ENCODE data around the gene LRRC14B.
"Not testable (repeated sequence)": the region's sequence is repeated elsewhere in the genome, so short reads cannot be mapped to it uniquely, and the experiment has no call there.

Gene LRRC14B

GRCh38 chr5:160921-161802 lies 30.1 kb upstream of the LRRC14B start:
- DNase-seq = no peak

DNA sequence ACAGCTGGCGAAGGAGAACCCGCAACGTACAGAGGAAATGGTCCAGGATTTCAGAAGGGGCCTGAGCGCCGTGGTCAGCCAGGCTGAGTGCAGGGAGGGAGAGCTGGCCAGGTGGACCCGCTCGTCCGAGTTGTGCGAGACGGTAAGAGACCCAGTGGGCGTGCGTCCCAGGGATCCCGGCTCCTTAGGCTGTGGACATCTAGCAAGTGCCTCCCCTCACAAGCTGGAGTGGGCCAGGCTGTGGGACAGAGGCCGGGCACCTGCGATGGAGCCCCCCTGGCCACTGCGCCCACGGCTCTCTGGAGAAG lies 29.5 kb upstream of the LRRC14B start:
- DNase-seq = no peak

DNA sequence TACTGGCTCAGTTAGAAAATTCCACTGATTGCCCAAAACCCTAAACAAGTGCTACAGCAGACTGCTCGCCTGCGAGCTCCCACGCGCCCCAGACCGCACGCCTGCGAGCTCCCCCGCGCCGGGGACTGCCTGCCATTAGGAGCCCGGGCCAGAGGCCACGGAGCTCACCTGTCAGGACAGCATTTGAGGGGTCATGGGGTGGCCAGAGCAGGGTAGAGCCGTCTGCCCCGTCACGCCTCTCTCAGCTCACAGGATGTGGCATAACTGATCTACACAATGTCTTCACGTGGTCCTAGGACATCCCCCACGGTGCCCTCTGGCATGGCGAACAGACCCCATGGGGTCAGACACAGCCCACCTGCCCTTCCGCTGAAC lies 29.1 kb upstream of the LRRC14B start:
- DNase-seq = no peak

DNA sequence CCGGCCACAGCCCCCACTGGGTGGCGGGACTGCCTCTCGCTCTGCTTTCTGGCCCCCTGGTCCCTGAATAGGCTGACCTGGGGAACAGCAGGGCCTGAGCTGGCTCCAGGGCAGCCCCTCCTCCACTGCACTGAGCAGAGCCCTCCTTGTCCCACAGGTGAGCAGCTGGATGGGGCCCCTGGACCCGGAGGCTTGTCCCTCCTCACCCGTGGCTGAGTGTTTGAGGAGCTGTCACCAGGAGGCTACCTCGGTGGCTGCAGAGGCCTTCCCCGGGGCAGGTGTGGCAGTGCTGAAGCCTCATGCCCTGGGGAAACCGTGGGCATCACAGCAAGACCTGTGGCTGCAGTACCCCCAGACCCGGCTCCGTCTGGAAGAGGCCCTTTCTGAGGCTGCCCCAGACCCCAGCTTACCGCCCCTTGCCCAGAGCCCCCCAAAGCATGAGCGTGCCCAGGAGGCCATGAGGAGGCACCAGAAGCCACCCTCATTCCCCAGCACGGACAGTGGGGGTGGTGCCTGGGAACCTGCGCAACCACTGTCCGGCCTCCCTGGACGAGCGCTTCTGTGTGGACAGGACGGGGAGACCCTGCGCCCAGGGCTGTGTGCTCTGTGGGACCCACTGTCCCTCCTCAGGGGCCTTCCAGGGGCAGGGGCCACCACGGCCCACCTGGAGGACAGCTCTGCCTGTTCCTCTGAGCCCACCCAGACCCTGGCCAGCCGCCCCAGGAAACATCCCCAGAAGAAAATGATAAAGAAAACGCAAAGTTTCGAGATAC lies 28.5 kb upstream of the LRRC14B start:
- no peak for DNase-seq

- no peak for DNase-seq
These were observed 28.0 kb upstream of the LRRC14B start for GRCh38 chr5:163338-163620.

GRCh38 chr5:163841-164240 lies 27.5 kb upstream of the LRRC14B start:
- no peak for DNase-seq

DNA sequence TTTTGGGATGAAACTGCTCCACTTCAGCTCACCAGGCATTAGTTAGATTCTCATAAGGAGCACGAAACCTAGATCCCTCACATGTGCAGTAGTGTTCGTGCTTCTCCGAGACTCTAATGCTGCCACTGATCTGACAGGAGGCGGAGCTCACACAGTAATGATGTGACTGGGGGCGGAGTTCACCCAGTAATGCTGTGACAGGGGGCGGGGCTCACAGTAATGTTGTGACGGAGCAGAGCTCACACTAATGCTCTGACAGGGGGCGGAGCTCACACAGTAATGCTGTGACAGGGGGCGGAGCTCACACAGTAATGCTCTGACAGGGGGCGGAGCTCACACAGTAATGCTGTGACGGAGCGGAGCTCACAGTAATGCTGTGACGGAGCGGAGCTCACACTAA lies 27.1 kb upstream of the LRRC14B start:
- DNase-seq = no peak

GRCh38 chr5:164783-165182 lies 26.5 kb upstream of the LRRC14B start:
- not testable (repeated sequence) for DNase-seq

DNA sequence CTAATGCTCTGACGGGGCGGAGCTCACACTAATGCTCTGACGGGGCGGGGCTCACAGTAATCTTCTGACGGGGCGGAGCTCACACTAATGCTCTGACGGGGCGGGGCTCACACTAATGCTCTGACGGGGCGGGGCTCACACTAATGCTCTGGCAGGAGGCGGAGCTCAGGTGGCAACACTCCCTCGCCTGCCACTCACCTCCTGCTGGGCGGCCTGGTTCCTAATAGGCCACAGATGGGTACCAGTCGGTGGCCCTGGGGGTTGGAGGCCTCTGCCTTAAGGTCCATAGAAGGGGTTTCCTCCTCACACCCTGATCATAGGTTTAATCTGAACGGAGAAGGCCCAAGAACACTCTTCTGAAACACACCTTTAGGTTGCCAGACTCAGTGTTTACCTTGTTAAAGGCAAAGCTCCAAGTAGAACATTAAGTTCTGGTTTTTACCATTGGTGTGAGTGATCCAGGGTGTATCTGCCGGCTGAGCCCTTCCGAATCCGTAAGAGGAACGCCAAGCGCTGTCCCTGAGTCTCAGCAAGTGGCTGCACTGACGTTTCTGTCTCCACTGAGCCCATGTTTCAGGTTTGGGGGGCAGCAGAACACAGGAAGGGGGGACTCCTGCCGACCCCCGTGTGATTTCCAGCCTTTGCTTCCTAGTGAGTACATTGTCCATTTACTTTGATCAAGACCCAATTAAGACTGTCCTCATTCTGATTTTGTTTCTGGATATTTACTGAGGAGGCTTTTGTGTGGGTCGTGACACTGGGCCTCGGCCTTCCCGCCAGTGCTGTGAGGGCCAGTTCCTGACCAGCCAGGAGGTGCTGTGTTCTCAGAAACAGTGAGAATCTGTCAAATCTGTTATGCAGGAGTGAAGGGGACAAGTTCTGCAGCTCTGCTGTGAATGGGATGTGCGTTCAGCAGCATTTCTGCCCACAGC lies 24.6 kb upstream of the LRRC14B start:
- DNase-seq = no peak

DNA sequence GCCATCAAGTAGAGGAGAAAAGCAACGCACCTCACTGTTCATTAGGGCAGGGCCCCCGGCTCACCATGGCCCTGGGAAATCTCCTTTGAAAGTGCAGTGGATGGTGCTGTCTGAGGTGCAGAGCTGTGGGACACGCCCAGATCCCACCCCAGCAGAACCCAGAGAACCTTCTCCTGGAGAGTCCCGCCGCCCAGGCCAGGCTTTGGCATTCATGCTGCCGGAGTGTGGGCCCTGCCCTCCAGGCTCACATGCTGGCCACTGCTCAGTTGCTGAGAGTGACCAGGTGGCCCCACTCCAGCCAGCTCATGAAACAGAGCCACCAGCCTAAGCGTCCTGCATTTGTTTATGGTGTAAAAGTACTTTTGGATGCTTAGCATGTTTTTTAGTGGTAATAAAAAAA lies 23.8 kb upstream of the LRRC14B start:
- DNase-seq = no peak

GRCh38 chr5:167982-168660 lies 23.2 kb upstream of the LRRC14B start:
- DNase-seq = no peak

- DNase-seq = no peak
These were observed 22.1 kb upstream of the LRRC14B start for GRCh38 chr5:169071-169727.

GRCh38 chr5:169728-170094 lies 21.6 kb upstream of the LRRC14B start:
- DNase-seq = no peak

GRCh38 chr5:170971-171800 lies 20.1 kb upstream of the LRRC14B start:
- DNase-seq = no peak

DNA sequence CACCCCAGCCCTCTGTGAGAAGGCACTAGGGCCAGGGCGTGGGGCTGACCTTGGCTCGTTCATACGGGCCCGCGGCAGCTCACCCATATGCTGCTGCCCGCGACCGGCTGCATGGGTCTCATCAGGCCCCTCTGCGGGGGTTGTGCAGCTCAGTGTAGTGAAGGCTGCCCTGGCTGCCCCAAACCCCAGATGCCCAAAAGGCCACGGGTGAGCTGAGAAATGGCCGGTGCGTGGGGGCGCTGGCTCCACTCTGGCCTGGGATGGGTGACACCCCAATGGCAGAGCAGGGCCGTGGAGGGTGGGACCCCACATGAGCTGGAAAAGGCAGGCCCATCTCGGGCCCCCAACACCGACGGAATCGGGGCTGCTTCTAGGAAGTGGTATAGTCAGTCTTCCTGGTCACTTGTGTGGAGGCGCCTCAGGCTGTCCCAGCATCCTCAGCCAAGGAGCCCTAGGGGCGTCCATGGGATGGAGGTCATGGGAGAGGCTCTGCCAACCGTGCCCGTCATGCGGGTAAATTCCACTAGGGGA lies 19.4 kb upstream of the LRRC14B start:
- DNase-seq = no peak

DNA sequence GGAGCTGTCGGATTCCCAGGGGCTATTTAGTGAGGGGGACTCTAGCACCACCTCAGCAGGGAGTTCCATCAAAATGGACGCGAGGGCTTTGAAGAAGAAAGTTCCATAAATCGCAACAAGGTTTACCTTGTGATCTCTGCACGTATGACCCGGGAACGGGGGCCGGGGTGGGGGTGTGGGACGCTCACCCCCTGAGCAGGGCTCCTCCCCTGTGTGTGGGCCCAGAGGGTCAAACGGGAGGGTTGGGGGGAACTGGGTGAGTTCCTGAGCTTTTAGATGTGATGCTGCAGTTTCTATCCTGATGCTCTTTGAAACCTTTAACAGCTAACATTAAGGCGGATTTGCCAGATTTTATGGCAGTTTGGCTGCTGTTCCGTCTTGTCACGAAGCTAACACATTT lies 18.9 kb upstream of the LRRC14B start:
- no peak for DNase-seq

GRCh38 chr5:172841-173251 lies 18.4 kb upstream of the LRRC14B start:
- no peak for DNase-seq

- no peak for DNase-seq
These were observed 17.7 kb upstream of the LRRC14B start for GRCh38 chr5:173392-174290.

GRCh38 chr5:174291-174600 lies 17.0 kb upstream of the LRRC14B start:
- DNase-seq = no peak

DNA sequence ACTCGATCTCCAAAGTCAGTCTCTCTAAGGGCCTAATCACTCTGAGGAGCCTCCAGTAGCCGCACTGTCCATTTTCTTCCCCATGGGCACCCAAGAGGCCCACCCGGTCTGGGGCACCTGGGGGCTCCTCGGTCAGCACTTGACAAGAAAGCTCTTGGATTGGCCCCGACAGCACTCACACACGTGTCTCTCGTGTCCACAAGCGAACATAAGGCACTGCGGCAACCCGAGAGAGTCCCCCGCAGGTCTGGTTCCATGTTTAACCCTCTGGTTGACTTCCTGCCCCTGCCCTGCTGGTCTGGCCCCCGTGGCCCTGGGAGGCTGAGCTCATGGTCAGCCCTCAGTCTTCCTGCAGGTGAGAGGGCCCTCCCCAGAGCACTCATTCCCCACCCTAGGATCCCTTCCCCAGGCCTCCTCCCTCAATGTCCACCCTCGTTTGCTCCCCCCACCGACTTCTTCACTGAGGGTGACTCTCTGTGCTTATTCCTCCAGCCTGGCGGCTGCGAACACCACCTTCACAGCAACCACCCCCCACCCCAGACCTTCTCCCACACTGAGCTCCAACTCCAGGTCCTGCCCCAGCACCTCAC lies 16.3 kb upstream of the LRRC14B start:
- DNase-seq = no peak

All from retina (tissue), 1 donor.